HepG2 (cell line): ENCODE results near the gene FBH1. TPM values are rescaled to one million over a fixed set of nuclear protein-coding genes. Genes with fewer than 3 reads are reported as not detected.

Experiments used
- ATAD3A ChIP-seq: sonication (generic); formaldehyde crosslinking; IDR thresholded peaks from 2 replicates; pipeline ENCODE4 v1.4.0; 2020; ENCODE audit warnings: missing genetic modification reagents
- FOSL2 ChIP-seq: sonication (generic); formaldehyde crosslinking; IDR thresholded peaks from 2 replicates; pipeline ENCODE4 v1.4.0; 2020; ENCODE audit warnings: missing genetic modification reagents
- FOXJ3 ChIP-seq: sonication (generic); formaldehyde crosslinking; IDR thresholded peaks from 2 replicates; pipeline ENCODE4 v1.4.0; 2020; ENCODE audit warnings: missing genetic modification reagents, mild to moderate bottlenecking, borderline replicate concordance
- GZF1 ChIP-seq: sonication (generic); formaldehyde crosslinking; IDR thresholded peaks from 2 replicates; pipeline ENCODE4 v1.5.1; 2020; ENCODE audit warnings: mild to moderate bottlenecking, missing genetic modification reagents
- MED1 ChIP-seq: sonication (generic); formaldehyde crosslinking; IDR thresholded peaks from 2 replicates; pipeline ENCODE4 v1.4.0; 2020; ENCODE audit warnings: missing genetic modification reagents
- POLR2AphosphoS5 ChIP-seq: IDR thresholded peaks from 2 replicates; pipeline ENCODE4 v1.6.1; 2012; ENCODE audit warnings: low read depth, low read length
- polyA plus RNA-seq, 8 experiments: library from polyadenylated mRNA; depleted of rRNA in 3 of 8; stranded (reverse) in 7 of 8; unstranded in 1 of 8; fragments of >200 nt; fragmentation: Illumina TruSeq in 4 of 8; extraction: Trizol in 4 of 8; gene quantifications; 2 replicates each; pipeline versions ENCODE4 v1.2.1 to v1.2.3, GENCODE V29; 2011 to 2016; ENCODE audit warnings: low read depth in 4 of 8, missing spikeins in 1 of 8, mixed read lengths in 1 of 8; ENCODE audit not compliant: insufficient read depth in 1 of 8
- total RNA-seq, 5 experiments: library from RNA; depleted of rRNA; stranded (reverse); fragments of >200 nt; fragmentation: Illumina TruSeq; extraction: Trizol; gene quantifications; 2 replicates each; pipeline ENCODE4 v1.2.3, GENCODE V29; 2016; ENCODE audit warnings: low read depth in 1 of 5
- TF ChIP-seq, protein P1 (sequence below), 2 experiments: fragments of 450-650 bp in 1 of 2; sonication (generic) in 1 of 2; formaldehyde crosslinking in 1 of 2; IDR thresholded peaks; 2 replicates each; pipeline versions ENCODE4 v1.6.1 to v1.8.0; 2016 to 2022; ENCODE audit warnings: antibody characterized with exemption in 1 of 2, mild to moderate bottlenecking in 1 of 2, missing genetic modification reagents in 1 of 2
- TF ChIP-seq, protein P2 (sequence below): IDR thresholded peaks from 2 replicates; pipeline ENCODE4 v1.6.1; 2016; ENCODE audit warnings: mild to moderate bottlenecking
- TF ChIP-seq, protein P3 (sequence below): sonication (generic); formaldehyde crosslinking; IDR thresholded peaks from 2 replicates; pipeline ENCODE4 v1.4.0; 2020; ENCODE audit warnings: missing genetic modification reagents

The FBH1 gene
- total and polyA plus RNA-seq, 2 of the 13 experiments (the other 11 are each of a cell fraction or from before 2014, with no cell fraction given) = 48.8 to 60.3 TPM

DNA sequence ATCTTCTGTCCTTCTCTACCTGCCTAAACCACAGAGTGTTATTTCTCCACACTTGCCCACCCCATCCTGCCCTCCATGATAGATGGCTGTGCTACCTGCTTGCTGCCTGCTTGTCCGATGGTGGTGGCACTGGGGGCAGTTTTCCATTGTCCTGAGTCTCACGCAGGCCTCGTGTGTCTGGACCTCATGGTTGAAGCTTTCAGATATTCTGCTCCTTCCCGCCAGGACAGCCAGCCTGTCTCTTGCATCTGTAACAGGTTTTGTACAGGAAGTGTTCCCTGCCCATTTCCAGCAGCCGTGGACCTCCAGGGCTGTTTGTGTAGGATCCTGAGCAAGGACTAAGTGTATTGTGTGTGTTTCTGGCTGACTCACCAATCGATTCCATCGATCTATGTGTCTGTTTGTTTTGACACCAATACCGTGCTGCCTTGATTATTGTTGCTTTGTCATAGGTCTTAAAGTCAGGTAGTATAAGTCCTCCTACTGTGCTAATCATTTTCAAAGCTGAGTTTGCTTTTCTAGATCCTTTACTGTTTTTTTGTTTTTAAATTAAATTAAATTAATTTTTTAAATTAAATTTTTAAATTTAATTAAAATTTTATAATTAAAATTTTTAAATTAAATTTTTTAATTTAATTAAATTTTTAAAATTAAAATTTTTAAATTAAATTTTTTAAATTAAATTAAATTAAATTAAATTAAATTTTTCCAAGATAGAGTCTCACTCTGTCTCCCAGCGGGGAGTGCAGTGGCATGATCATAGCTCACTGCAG, 78.8 kb downstream of the FBH1 start (continued):
- TF ChIP-seq, protein P1, sequence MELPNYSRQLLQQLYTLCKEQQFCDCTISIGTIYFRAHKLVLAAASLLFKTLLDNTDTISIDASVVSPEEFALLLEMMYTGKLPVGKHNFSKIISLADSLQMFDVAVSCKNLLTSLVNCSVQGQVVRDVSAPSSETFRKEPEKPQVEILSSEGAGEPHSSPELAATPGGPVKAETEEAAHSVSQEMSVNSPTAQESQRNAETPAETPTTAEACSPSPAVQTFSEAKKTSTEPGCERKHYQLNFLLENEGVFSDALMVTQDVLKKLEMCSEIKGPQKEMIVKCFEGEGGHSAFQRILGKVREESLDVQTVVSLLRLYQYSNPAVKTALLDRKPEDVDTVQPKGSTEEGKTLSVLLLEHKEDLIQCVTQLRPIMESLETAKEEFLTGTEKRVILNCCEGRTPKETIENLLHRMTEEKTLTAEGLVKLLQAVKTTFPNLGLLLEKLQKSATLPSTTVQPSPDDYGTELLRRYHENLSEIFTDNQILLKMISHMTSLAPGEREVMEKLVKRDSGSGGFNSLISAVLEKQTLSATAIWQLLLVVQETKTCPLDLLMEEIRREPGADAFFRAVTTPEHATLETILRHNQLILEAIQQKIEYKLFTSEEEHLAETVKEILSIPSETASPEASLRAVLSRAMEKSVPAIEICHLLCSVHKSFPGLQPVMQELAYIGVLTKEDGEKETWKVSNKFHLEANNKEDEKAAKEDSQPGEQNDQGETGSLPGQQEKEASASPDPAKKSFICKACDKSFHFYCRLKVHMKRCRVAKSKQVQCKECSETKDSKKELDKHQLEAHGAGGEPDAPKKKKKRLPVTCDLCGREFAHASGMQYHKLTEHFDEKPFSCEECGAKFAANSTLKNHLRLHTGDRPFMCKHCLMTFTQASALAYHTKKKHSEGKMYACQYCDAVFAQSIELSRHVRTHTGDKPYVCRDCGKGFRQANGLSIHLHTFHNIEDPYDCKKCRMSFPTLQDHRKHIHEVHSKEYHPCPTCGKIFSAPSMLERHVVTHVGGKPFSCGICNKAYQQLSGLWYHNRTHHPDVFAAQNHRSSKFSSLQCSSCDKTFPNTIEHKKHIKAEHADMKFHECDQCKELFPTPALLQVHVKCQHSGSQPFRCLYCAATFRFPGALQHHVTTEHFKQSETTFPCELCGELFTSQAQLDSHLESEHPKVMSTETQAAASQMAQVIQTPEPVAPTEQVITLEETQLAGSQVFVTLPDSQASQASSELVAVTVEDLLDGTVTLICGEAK (IDR thresholded peaks at IDR 0.05) = no peak
- TF ChIP-seq, protein P1 (CRISPR knock-in tag; IDR thresholded peaks at IDR 0.05) = peak; percentile 66
- TF ChIP-seq GZF1 (CRISPR knock-in tag) (0 out of 2 replicates have a peak, but pooled peaks have one; percentile 44), FOSL2 (peak; percentile 100), ATAD3A (CRISPR knock-in tag) (no peak), MED1 (CRISPR knock-in tag) (peak; percentile 81), POLR2AphosphoS5 (no peak), FOXJ3 (peak; percentile 89; the same call in 1 of the 2 replicates)
- TF ChIP-seq, protein P2, sequence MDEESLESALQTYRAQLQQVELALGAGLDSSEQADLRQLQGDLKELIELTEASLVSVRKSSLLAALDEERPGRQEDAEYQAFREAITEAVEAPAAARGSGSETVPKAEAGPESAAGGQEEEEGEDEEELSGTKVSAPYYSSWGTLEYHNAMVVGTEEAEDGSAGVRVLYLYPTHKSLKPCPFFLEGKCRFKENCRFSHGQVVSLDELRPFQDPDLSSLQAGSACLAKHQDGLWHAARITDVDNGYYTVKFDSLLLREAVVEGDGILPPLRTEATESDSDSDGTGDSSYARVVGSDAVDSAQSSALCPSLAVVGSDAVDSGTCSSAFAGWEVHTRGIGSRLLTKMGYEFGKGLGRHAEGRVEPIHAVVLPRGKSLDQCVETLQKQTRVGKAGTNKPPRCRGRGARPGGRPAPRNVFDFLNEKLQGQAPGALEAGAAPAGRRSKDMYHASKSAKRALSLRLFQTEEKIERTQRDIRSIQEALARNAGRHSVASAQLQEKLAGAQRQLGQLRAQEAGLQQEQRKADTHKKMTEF (CRISPR knock-in tag) = peak; percentile 85; the same call in 1 of the 2 replicates
- TF ChIP-seq, protein P3, sequence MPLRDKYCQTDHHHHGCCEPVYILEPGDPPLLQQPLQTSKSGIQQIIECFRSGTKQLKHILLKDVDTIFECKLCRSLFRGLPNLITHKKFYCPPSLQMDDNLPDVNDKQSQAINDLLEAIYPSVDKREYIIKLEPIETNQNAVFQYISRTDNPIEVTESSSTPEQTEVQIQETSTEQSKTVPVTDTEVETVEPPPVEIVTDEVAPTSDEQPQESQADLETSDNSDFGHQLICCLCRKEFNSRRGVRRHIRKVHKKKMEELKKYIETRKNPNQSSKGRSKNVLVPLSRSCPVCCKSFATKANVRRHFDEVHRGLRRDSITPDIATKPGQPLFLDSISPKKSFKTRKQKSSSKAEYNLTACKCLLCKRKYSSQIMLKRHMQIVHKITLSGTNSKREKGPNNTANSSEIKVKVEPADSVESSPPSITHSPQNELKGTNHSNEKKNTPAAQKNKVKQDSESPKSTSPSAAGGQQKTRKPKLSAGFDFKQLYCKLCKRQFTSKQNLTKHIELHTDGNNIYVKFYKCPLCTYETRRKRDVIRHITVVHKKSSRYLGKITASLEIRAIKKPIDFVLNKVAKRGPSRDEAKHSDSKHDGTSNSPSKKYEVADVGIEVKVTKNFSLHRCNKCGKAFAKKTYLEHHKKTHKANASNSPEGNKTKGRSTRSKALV (CRISPR knock-in tag) = peak; percentile 91
